ENCODE measurements around the gene PCDHA6.
"Not testable (repeated sequence)": the region's sequence is repeated elsewhere in the genome, so short reads cannot be mapped to it uniquely, and the experiment has no call there.

GRCh38 chr5:140787422-140787821, 40.3 kb upstream of the PCDHA6 start:
- TF ChIP-seq, protein P1, sequence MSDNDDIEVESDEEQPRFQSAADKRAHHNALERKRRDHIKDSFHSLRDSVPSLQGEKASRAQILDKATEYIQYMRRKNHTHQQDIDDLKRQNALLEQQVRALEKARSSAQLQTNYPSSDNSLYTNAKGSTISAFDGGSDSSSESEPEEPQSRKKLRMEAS (IDR thresholded peaks at IDR 0.05; ENCODE audit: insufficient read depth, insufficient read length), result not testable (repeated sequence)
- not testable (repeated sequence) for TF ChIP-seq POLR2AphosphoS5 (IDR thresholded peaks at IDR 0.05; ENCODE audit: insufficient read depth, low read depth, low read length)

Data from endothelial cell of umbilical vein (primary cell).